ENCODE results near the gene TRIM44.
A peak's percentile ranks its signal among the peaks of the same experiment; 100 is the strongest.
"Not testable (repeated sequence)": the region's sequence is repeated elsewhere in the genome, so short reads cannot be mapped to it uniquely, and the experiment has no call there.

TRIM44 gene

DNA sequence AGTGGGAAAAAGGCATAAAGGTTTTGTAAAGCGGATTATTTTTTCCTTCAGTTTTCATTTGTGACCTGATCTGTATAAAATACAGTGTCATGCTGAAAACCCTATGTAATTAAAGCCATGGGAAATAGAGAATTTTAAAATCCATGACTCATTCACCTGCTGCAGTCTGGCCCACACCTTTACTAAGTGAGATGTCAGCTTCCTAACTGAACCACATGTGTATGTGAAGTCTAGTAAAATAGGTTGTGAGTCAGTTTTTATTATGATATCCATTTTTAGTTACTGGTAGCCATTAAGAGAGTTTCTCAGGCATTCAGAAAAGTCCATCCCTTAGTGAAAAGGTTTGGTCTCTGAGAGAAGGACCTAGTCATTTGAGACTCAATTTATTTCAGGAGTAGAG lies 60.9 kb downstream of the TRIM44 start:
- DNase-seq = no peak

DNA sequence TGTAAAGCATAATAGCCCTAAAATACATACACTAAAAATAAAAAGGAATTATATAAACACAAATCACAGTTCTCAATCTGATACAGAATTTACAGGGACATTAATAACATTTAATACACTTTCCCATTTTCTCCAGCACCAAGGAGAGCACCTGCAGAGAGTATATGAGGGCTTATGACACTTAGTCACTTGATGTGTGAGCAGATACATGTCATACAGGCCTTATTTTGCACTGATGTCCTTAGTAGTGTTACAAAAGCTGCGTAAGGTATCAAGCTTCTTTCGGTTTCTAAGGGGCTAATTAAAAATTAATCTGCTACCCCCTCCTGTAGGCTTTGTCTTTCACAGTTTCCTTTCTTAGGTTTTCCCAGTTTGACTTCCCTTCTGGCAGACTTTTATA lies 61.3 kb downstream of the TRIM44 start:
- peak; percentile 13 for DNase-seq

DNA sequence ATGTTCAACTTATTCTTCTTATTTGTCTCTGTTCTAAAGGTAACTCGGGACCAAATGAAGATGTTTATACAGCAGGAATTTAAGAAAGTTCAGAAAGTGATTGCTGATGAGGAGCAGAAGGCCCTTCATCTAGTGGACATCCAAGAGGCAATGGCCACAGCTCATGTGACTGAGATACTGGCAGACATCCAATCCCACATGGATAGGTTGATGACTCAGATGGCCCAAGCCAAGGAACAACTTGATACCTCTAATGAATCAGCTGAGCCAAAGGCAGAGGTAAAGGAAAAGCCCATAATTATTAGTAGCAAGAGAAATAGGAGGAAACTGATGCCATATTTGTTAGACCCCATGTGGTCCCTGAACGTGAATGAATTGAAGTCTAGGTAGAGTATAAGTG lies 63.3 kb downstream of the TRIM44 start:
- peak; percentile 70 for DNase-seq

DNA sequence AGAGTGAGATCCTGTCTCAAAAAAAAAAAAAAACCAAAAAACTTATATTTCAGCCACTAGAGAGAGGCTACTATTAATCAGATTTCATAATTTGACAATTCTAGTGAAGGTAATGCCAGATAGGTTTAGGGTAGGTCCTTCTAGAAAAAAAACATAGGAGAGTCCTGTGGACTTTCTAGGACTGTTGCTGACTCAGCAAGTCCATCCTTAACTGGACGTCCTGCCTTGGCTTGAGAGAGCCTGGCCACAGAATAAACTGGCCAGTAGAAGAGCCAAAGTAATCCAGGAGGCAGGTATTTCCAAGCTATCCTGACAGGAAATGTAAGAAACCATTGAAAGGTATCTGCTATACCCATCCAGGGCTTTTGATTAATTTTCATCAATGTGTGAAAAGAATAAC lies 64.6 kb downstream of the TRIM44 start:
- no peak for DNase-seq

GRCh38 chr11:35730254-35730653 lies 67.7 kb downstream of the TRIM44 start:
- DNase-seq = no peak

- DNase-seq = no peak
Measured at GRCh38 chr11:35734669-35735410, 72.3 kb downstream of the TRIM44 start.

GRCh38 chr11:35735411-35735810 lies 72.8 kb downstream of the TRIM44 start:
- DNase-seq = no peak

- no peak for DNase-seq
Measured at GRCh38 chr11:35735903-35736302, 73.3 kb downstream of the TRIM44 start.

DNA sequence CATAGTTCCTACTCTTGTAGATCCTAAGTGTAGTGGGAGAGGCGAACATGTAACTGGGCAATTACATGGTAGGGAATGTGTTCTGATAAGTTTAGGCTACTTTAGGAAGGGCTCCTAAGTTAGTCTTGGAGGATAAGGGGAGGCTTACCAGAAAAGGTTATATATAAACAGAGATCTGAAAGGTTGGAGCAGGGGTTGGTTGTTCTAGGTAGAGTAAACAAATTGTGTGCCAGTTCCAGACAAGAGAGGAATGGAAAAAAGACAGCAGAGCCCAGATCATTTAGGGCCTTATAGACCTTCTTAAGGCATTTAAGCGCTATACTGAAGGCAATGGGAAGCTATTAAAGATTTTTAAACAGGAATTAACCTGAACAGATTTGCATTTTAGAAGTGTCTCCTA lies 74.4 kb downstream of the TRIM44 start:
- DNase-seq = no peak

DNA sequence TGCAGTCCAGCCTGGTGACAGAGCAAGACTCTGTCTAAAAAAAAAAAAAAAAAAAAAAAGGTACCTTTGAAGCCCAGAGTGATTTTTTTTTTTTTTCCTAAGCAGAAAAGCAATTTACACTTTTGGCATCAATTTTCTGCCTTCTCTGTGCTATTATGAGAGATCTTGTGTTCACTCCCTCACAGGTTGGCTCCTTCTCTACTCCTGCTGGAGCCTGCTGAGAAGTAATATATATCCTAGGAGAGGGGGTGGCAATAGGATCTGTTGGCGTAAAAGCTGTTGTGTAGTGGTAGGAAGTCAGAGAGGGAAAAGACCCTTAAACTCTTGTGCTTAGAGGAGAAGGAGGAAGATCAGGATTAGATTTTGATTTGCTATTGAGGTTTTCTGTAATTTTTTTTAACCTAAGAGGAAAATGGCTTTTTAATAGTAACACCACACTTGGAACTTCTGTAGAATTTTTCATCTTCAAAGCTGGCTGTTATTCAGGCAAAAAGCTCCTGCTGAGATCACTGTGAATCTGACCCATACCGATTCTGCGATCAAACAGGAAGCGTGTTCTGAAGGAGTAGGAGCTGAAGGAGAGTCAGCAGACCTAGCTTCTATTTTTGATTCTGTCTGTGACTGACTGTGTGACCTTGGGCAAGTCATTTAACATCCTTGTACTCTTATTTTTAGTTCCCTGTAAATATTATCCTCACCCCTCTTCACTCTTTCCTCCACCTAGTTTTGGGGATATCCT lies 77.7 kb downstream of the TRIM44 start:
- no peak for DNase-seq

- DNase-seq = no peak
Measured at GRCh38 chr11:35742707-35743454, 80.3 kb downstream of the TRIM44 start.

- DNase-seq = peak; percentile 41
Measured at GRCh38 chr11:35746356-35747153, 84.0 kb downstream of the TRIM44 start.

GRCh38 chr11:35747668-35748067 lies 85.1 kb downstream of the TRIM44 start:
- DNase-seq = no peak

- no peak for DNase-seq
Measured at GRCh38 chr11:35748644-35749043, 86.1 kb downstream of the TRIM44 start.

DNA sequence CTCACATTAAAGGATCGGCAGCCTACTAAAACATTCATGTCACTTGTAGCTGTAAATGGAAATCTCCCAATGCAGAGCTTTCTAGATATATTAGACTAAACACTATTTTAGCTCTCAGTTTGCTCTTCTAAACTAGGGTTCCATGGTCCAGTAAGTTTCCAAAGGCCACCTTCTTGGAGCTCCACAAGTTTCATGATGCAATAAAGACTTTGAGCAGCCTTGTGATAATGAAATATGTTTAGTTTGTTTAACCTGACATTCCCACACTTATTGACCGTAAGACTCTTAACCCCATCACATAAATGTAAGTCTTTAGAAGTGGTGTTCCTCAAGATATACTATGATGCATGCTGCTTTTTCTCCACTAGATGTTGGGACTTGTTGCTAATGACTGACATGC lies 87.7 kb downstream of the TRIM44 start:
- no peak for DNase-seq

GRCh38 chr11:35750981-35751663 lies 88.5 kb downstream of the TRIM44 start:
- no peak for DNase-seq

DNA sequence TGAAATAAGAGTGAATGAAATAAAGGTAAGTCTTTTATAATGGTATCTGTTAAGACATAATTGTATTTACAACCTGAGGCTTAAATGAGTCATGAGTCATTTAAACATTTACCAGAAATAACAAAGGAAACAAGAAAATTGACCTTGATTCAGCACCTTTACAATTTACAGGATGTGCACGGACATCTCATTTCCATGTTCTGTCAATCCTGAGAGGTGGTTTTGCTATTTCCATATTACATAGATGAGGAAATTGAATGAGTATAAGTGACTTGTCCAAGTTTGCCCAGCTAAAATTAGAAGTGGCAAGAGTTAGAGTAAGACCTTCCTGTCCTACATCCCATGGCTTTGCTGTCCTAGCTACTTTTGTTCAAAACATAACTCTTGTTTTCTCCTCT lies 89.1 kb downstream of the TRIM44 start:
- no peak for DNase-seq

- peak; percentile 50 for DNase-seq
Measured at GRCh38 chr11:35752115-35752514, 89.5 kb downstream of the TRIM44 start.

DNA sequence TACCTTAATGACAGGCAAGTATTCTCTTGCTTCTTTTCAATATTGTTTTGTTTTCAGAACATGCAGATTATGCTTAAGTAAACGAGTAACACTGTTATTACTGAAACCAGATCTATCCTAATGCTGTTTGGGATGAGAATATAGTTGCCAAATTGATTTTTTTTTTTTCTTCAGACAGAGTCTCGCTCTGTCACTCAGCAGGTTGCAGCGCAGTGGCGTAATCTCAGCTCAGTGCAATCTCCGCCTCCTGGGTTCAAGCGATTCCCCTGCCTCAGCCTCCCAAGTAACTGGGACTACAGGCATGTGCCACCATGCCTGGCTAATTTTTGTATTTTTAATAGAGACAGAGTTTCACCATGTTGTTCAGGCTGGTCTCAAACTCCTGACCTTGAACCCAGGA lies 91.0 kb downstream of the TRIM44 start:
- not testable (repeated sequence) for DNase-seq

GRCh38 chr11:35759951-35760350 lies 97.4 kb downstream of the TRIM44 start:
- DNase-seq = not testable (repeated sequence)

- DNase-seq = no peak
Measured at GRCh38 chr11:35761899-35762298, 99.3 kb downstream of the TRIM44 start.

DNA sequence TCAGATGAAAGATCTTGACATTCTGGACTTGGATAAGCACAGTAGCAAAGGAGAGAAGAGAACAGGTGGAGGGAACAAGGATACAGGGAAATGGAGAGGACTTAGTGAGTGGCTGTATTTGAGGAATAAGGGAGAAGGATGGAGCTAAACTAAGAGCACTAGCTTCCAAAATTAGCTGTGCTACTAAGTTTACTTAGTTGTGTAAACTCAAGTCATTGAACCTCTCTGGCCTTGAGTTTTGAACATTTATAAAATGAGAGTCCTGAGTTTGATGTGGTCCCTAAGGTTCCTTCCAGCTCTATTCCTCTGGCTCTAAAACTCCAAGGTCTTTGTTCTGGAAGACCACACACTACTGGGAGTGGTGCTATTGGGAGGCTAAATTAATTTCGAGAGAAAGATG lies 100.7 kb downstream of the TRIM44 start:
- no peak for DNase-seq
